Measurements from ENCODE around the gene USP27X. TPM values are rescaled to one million over a fixed set of nuclear protein-coding genes. Genes with fewer than 3 reads are reported as not detected.

The USP27X gene
- total RNA-seq, 4 donors from 2014 or later: 0.40 to 2.6 (median 1.6) TPM; not detected in 1

DNA sequence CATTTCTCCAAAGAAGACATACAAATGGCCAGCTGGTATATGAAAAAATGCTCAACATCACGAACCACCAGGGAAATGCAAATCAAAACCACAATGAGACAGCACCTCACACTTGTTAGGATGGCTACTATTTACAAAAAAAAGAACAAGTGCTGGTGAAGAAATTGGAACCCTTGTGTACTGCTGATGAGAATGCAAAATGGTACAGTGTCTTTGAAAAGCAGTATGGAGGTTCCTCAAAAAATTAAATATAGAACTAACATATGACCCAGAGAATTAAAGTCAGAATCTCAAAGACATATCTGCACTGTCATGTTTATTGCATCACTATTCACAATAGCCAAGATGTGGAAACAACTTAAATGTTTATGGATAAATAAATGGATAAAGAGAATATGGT lies 29.3 kb upstream of the USP27X start:
- intact Hi-C loops (cut with DNase I; ENCODE audit: low total_unique reads) (no loop called here), in situ Hi-C loops (cut with MboI; ENCODE audit: low pct_ligation_motif_present in 1 of 4, low pct_unique_long_range_greater_than_20kb in 1 of 4, low sequenced_read_pairs in 3 of 4) (no loop called here)
- 36% methylated on average over 1 of the region's 1 CpG; no CpG with 5 or more reads in 1 of the 2 donors for WGBS, 2 donors (ENCODE audit: low coverage in 1 of 2)
- Histone ChIP-seq H3K36me3 (no peaks in the 10 kb centered on the region), H3K27ac (no peak overlapping the region), H3K27me3 (no peaks in the 10 kb centered on the region), H3K4me3 (no peak overlapping the region), H3K4me1 (no peaks in the 10 kb centered on the region), H3K9me3 (no peaks in the 10 kb centered on the region)
- TF ChIP-seq, protein P1, sequence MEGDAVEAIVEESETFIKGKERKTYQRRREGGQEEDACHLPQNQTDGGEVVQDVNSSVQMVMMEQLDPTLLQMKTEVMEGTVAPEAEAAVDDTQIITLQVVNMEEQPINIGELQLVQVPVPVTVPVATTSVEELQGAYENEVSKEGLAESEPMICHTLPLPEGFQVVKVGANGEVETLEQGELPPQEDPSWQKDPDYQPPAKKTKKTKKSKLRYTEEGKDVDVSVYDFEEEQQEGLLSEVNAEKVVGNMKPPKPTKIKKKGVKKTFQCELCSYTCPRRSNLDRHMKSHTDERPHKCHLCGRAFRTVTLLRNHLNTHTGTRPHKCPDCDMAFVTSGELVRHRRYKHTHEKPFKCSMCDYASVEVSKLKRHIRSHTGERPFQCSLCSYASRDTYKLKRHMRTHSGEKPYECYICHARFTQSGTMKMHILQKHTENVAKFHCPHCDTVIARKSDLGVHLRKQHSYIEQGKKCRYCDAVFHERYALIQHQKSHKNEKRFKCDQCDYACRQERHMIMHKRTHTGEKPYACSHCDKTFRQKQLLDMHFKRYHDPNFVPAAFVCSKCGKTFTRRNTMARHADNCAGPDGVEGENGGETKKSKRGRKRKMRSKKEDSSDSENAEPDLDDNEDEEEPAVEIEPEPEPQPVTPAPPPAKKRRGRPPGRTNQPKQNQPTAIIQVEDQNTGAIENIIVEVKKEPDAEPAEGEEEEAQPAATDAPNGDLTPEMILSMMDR (IDR thresholded peaks at IDR 0.05): no peak
- TF ChIP-seq EP300 (IDR thresholded peaks at IDR 0.05; ENCODE audit: low read depth): no peak
- no peak for TF ChIP-seq POLR2A (IDR thresholded peaks at IDR 0.05)
- no peak for TF ChIP-seq POLR2AphosphoS5 (IDR thresholded peaks at IDR 0.05)
- DNase-seq: no peak

DNA sequence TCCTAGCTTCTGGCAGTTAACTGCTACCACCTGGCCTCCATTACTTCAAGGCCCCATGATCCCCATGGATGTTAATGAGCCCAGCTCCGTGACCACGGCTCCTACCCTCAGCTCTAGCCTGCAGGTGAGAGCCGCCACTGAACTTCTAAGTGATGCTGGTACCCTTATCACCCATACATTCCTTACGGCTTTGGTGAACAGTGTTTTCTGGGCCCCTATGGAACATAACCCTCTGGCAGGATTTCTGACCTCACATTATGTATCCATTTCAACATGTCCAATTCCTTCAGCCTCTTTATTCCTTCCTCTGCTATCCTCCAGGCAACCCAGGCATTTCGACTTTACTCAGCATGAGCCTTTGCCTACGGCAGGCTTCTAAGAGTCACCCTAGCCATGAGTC lies 25.6 kb upstream of the USP27X start:
- TF ChIP-seq POLR2A (IDR thresholded peaks at IDR 0.05) (no peak), POLR2AphosphoS5 (IDR thresholded peaks at IDR 0.05) (no peak), EP300 (IDR thresholded peaks at IDR 0.05; ENCODE audit: low read depth) (no peak)
- TF ChIP-seq, protein P1 (IDR thresholded peaks at IDR 0.05): no peak
- WGBS, 2 donors (ENCODE audit: low coverage in 1 of 2): 84 to 100% methylated on average over 1 to 6 of the region's 6 CpGs
- no peaks in the 10 kb centered on the region for H3K36me3 ChIP-seq
- no peak overlapping the region for H3K4me3 ChIP-seq
- no peak for DNase-seq
- H3K9me3 ChIP-seq: no peaks in the 10 kb centered on the region
- no peaks in the 10 kb centered on the region for H3K4me1 ChIP-seq
- no peak overlapping the region for H3K27ac ChIP-seq
- in situ Hi-C loops (cut with MboI; ENCODE audit: low pct_ligation_motif_present in 1 of 4, low pct_unique_long_range_greater_than_20kb in 1 of 4, low sequenced_read_pairs in 3 of 4): no loop called here
- no peaks in the 10 kb centered on the region for H3K27me3 ChIP-seq
- intact Hi-C loops (cut with DNase I; ENCODE audit: low total_unique reads): no loop called here

DNA sequence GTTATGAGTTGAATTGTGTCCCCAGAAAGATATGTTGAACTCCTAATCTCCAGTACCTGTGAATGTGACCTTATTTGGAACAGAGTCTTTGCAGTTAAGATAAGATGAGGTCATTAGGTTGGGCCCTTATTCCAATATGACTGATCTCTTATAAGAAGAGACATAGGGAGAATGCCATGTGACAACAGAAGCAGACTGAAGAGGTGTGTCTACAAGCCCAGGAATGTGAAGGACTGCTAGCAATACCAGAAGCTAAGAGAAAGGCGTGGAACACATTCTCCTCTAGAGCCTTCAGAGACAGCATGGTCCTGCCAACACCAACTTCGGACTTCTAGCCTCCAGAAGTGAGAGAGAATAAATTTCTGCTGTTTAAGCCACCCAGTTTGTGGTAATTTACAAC lies 22.5 kb upstream of the USP27X start:
- Histone ChIP-seq H3K4me1 (no peaks in the 10 kb centered on the region), H3K9me3 (no peaks in the 10 kb centered on the region), H3K27me3 (no peaks in the 10 kb centered on the region), H3K36me3 (no peaks in the 10 kb centered on the region), H3K27ac (no peak overlapping the region), H3K4me3 (no peak overlapping the region)
- no peak for DNase-seq
- TF ChIP-seq POLR2AphosphoS5 (IDR thresholded peaks at IDR 0.05) (no peak), POLR2A (IDR thresholded peaks at IDR 0.05) (no peak), EP300 (IDR thresholded peaks at IDR 0.05; ENCODE audit: low read depth) (no peak)
- TF ChIP-seq, protein P1 (IDR thresholded peaks at IDR 0.05): no peak
- intact Hi-C loops (cut with DNase I; ENCODE audit: low total_unique reads) (no loop called here), in situ Hi-C loops (cut with MboI; ENCODE audit: low pct_ligation_motif_present in 1 of 4, low pct_unique_long_range_greater_than_20kb in 1 of 4, low sequenced_read_pairs in 3 of 4) (no loop called here)
- WGBS, 2 donors (ENCODE audit: low coverage in 1 of 2): 50 to 100% methylated on average over 1 to 2 of the region's 2 CpGs

DNA sequence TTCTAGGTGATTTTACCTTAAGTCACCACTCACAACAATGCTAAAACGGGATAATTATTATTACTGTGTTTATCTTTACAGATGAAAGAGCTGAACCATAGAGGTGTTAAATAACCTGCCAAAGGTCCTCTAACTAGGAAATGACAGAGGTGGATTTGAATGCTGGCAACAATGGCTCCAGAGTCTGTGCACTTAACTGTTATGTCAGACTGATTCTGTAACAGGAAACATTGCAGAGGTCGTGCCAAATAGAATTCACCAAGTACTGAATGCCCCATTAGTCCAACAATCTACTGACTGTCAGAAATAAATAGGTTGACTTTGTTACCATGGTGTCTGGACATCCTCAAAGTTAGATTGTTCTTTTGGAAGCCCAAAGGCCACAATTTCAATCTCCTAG lies 20.9 kb upstream of the USP27X start:
- WGBS, 2 donors (ENCODE audit: low coverage in 1 of 2): 28% methylated on average over 2 of the region's 2 CpGs; no CpG with 5 or more reads in 1 of the 2 donors
- TF ChIP-seq POLR2A (IDR thresholded peaks at IDR 0.05) (no peak), EP300 (IDR thresholded peaks at IDR 0.05; ENCODE audit: low read depth) (no peak)
- TF ChIP-seq, protein P1 (IDR thresholded peaks at IDR 0.05): no peak
- Histone ChIP-seq H3K9me3 (no peaks in the 10 kb centered on the region), H3K4me1 (no peaks in the 10 kb centered on the region), H3K27me3 (no peaks in the 10 kb centered on the region), H3K36me3 (no peaks in the 10 kb centered on the region), H3K4me3 (no peak overlapping the region), H3K27ac (no peak overlapping the region)
- no peak for DNase-seq
- in situ Hi-C loops (cut with MboI; ENCODE audit: low pct_ligation_motif_present in 1 of 4, low pct_unique_long_range_greater_than_20kb in 1 of 4, low sequenced_read_pairs in 3 of 4) (no loop called here), intact Hi-C loops (cut with DNase I; ENCODE audit: low total_unique reads) (no loop called here)
